GM12892 (cell line): Measurements from ENCODE around the gene YAF2.

Experiments
- POLR2A ChIP-seq: IDR thresholded peaks from 2 replicates; pipeline ENCODE4 v1.6.1; 2011; ENCODE audit warnings: low read depth, low read length, control low read depth
- POLR2AphosphoS5 ChIP-seq: IDR thresholded peaks from 2 replicates; pipeline ENCODE4 v1.6.1; 2011; ENCODE audit warnings: low read depth, low read length, control low read depth
- TAF1 ChIP-seq: IDR thresholded peaks from 2 replicates; pipeline ENCODE4 v1.6.1; 2011; ENCODE audit warnings: low read depth, mild to moderate bottlenecking, control low read depth, low read length, borderline replicate concordance

GRCh38 chr12:42284876-42285275 is 46.8 kb upstream of the YAF2 start:
- TF ChIP-seq POLR2A (no peak), POLR2AphosphoS5 (no peak), TAF1 (no peak)
